Lower leg skin (tissue), 4 donors: ENCODE data around the gene CCDC186. TPM values are rescaled to one million over a fixed set of nuclear protein-coding genes. Genes with fewer than 3 reads are reported as not detected.

ENCODE experiments used
- DNase-seq, 2 donors: peaks; one replicate each; pipeline ENCODE4 v3.0.0-alpha.2; 2019; ENCODE audit warnings: low spot score in 2 of 2
- H3K4me3 ChIP-seq: fragments of 200-600 bp; sonication (generic); 2 replicates; pipeline ENCODE4 v1.5.1; 2017; ENCODE audit warnings: mild to moderate bottlenecking, low read depth; ENCODE audit not compliant: poor library complexity, severe bottlenecking
- CTCF ChIP-seq, 3 donors: fragments of 450-650 bp; IDR thresholded peaks; one replicate each; pipeline ENCODE4 v1.5.1; 2016; ENCODE audit warnings: antibody characterized with exemption in 3 of 3, mild to moderate bottlenecking in 3 of 3, moderate library complexity in 2 of 3
- POLR2A ChIP-seq, 2 donors: fragments of 450-650 bp; IDR thresholded peaks; one replicate each; pipeline ENCODE4 v1.6.1; 2016 to 2017; ENCODE audit warnings: antibody characterized with exemption in 2 of 2, mild to moderate bottlenecking in 1 of 2, moderate library complexity in 1 of 2
- WGBS, 2 donors: methylation state at CpG; one replicate each; pipeline ENCODE4 v1.1.5; 2018; 5-methylcytosine and 5-hydroxymethylcytosine counted together
- intact Hi-C: fragments of 100-400 bp; cut with DNase I; formaldehyde crosslinking; loops from one replicate; pipeline ENCODE4 v1.15.0; 2023; ENCODE audit warnings: low total_unique reads
- total RNA-seq, 4 donors: library from RNA; depleted of rRNA; stranded (reverse); fragments of >200 nt; gene quantifications; one replicate each; pipeline ENCODE4 v1.1.0, GENCODE V29; 2016

The CCDC186 gene
- total RNA-seq, 4 donors from 2014 or later = 24.4 to 83.4 (median 33.0) TPM

- 86 to 87% methylated on average over 3 of the region's 3 CpGs for WGBS, 2 donors
- no peak overlapping the region for H3K4me3 ChIP-seq
- intact Hi-C loops = no loop called here
- TF ChIP-seq CTCF (IDR thresholded peaks at IDR 0.05) (no peak), POLR2A (IDR thresholded peaks at IDR 0.05) (no peak)
- DNase-seq = no peak
Measured at GRCh38 chr10:114131094-114131493, 42.9 kb downstream of the CCDC186 start.

- 90 to 93% methylated on average over 1 of the region's 1 CpG for WGBS, 2 donors
- intact Hi-C loops = no loop called here
- H3K4me3 ChIP-seq = no peak overlapping the region
- no peak for TF ChIP-seq CTCF (IDR thresholded peaks at IDR 0.05)
- no peak for TF ChIP-seq POLR2A (IDR thresholded peaks at IDR 0.05)
- no peak for DNase-seq
Measured at GRCh38 chr10:114121031-114121430, 53.0 kb downstream of the CCDC186 start.

GRCh38 chr10:114118514-114118913 lies 55.5 kb downstream of the CCDC186 start:
- intact Hi-C loops = no loop called here
- DNase-seq = no peak
- WGBS, 2 donors = 94 to 98% methylated on average over 2 of the region's 2 CpGs
- H3K4me3 ChIP-seq = no peak overlapping the region
- no peak for TF ChIP-seq CTCF (IDR thresholded peaks at IDR 0.05)

GRCh38 chr10:114117728-114118127 lies 56.3 kb downstream of the CCDC186 start:
- DNase-seq = no peak
- intact Hi-C loops = no loop called here
- WGBS, 2 donors = 82 to 91% methylated on average over 2 of the region's 2 CpGs
- no peak for TF ChIP-seq POLR2A (IDR thresholded peaks at IDR 0.05)
- H3K4me3 ChIP-seq = no peak overlapping the region

GRCh38 chr10:114115661-114116445 lies 58.1 kb downstream of the CCDC186 start:
- TF ChIP-seq POLR2A (IDR thresholded peaks at IDR 0.05) (no peak), CTCF (IDR thresholded peaks at IDR 0.05) (no peak)
- intact Hi-C loops = no loop called here
- WGBS, 2 donors = 42 to 47% methylated on average over 8 of the region's 8 CpGs
- DNase-seq = no peak
- no peak overlapping the region for H3K4me3 ChIP-seq

- WGBS, 2 donors = 76 to 80% methylated on average over 5 of the region's 5 CpGs
- no peak overlapping the region for H3K4me3 ChIP-seq
- no peak for DNase-seq
- no peak for TF ChIP-seq CTCF (IDR thresholded peaks at IDR 0.05)
- intact Hi-C loops = no loop called here
Measured at GRCh38 chr10:114110174-114110972, 63.6 kb downstream of the CCDC186 start.
